DMS153 (cell line): Measurements from ENCODE around the gene BARHL1.
A peak's percentile ranks its signal among the peaks of the same experiment; 100 is the strongest.
"Not testable (repeated sequence)": the region's sequence is repeated elsewhere in the genome, so short reads cannot be mapped to it uniquely, and the experiment has no call there.

Experiments used
- DNase-seq: peaks from one replicate; lab custom pipeline; 2025; lab: John Stamatoyannopoulos, UW

Gene BARHL1

DNA sequence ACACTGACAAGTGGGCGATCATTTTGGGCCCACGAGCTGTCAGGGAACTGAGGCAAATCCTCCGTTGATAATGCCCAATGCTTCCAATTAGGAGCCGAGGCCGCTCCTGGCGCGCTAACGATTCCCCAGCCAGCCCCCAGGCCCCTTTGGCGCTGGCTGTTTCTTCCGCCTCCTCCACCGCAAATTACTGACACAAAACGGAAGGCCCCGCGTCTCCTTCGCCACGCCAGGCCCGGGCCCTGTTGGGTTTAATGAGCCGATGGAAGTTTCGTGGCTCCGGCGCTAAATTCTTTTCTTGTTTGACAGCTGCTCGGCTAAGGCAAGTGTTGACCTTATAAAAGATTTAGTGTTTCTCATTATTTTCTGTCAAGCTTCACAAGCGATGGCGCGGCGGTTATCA lies 25.7 kb upstream of the BARHL1 start:
- no peak for DNase-seq

DNA sequence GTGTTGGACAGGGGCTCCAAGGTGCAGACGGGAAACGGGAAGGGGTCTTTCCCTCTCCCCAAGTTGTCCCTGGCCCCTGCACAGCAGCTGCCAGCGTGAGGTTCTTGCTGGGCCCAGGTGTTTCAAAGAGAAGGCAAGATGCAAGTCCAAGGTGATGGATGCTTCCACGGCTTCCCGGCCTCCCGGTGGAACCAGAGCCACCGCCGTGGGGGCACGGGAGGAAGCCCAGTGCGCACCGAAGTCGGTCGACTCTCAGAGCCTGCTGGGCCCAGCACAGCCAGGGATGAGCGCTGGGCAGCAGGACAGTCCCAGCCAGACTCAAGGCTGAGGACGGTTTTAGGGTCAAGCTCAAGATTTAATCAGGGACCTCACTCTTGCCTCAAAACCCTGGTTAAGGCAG lies 25.2 kb upstream of the BARHL1 start:
- DNase-seq = no peak

DNA sequence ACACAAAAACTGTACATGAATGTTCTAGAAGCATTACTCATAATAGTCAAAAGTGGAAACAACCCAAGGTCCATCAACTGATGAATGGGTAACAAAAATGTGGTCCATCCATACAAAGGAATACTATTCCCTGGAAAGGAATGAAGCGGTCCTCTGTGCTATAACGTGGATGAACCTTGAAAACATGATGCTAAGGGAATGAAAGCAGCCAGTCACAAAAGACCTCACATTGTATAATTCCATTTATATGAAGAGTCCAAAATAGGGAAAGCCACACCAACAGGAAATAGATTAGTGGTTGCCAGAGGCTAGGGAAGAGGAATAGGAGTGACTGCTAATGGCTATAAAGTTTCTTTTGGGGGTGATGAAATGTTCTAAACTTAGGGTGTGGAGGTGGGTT lies 22.7 kb upstream of the BARHL1 start:
- DNase-seq = no peak

DNA sequence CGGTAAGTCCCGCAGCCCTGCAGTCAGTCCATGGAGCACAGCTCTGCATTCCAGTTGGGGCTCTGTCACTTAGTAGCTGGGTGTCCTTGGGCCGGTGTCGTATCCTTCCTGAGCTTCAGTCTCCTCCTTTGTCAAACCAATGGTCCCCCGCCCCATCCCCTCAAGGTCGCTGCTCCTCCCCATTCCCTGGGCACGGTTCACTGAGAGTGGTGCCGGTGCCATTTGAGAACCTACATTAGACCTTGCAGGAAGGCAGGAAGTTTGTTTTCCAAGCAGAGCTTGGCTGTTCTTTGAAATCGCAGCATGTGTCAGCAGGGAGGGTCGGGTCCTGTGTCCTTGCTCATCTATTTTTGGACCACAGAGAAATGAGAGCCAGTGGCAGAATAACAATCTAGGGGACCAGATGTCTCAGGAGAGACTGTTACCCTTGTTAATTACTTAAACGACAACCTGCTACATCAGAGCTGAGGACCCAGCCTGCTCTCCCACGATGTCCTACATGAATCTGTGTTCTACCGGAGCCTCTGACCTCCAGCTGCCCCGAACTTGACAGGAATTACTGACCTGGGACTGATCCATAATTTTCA lies 21.7 kb upstream of the BARHL1 start:
- no peak for DNase-seq

DNA sequence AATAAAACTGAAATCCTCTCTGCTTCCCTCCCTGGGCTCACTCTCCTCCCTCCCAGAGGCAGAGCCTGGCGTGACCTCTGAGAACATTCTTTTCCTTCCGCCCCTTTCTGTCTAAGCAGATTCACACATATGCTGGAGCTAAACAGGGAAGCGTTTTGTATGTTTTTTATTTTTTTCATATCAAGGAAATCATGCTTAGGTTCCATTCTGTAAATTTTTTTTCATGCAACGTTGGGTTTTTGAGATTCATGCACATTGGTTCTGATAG lies 20.2 kb upstream of the BARHL1 start:
- no peak for DNase-seq

DNA sequence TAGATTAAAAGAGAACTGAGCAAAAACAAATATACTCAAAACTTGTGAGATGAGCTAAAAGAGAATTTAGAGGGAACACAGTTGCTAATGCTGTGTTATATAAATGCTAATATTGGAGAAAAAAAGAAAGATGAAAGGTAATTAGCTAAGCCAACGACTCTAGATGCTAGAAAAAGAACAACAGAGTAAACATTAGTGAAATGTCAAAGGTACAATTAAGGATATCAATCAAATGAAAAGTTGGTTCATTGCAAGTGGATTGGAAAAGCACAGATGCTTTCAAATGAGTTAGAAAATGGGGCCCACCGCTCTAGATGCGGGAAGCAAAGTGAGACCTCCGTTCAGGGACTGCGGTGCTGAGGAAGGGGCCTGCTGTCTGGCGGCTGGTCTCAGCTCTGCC lies 17.9 kb upstream of the BARHL1 start:
- DNase-seq = no peak

DNA sequence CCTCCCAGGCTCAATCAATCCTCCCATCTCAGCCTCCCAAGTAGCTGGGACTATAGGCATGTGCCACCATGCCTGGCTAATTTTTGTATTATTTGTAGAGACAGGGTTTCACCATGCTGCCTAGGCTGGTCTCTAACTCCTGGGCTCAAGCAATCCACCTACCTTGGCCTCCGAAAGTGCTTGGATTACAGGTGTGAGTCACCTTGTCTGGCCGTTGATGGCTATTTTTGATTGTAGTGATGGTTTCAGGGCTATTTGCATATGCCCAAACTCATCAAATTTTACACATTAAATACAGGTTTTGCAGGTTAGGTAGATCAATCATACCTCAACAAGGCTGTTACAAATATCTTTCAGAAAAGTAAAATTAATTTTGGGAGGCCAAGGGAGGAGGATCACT lies 13.6 kb upstream of the BARHL1 start:
- not testable (repeated sequence) for DNase-seq

DNA sequence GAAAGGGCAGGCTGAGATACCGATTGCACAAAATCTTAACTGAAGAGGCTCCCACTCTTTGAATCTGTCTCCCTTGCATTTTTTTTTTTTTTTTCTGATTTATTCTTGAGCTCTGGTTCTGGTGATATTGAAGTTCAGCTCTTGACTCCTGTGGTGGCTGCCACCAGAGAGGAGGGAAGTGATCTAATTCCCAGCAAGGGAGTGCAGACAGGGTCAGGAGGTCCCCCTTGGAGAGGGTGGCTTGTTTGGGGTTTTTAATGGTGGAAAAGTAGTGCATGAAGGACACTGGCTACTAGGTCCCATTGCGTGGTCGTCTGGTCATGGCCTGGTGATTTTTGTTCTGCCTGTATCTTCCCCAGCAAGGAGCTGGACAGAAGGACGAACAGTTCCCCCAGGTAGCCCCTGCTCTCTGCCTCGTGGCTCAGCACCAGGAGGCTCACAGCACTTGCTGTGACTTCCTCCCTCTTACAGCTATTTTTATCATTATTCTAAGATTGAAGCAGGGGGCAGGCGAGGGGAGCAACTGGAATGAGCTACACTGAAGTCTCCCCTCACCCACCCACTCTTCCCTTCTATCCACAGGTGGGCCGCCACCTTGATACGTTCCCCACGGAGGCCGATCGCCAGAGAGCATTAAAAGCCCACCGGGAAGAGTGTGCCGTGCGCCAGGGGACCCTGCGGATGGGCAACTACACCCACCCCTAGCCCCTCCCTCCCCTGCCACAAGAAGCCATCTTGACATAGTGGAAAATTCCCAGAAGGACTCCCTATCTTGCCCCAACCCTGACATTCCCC lies 10.4 kb upstream of the BARHL1 start:
- DNase-seq = no peak

DNA sequence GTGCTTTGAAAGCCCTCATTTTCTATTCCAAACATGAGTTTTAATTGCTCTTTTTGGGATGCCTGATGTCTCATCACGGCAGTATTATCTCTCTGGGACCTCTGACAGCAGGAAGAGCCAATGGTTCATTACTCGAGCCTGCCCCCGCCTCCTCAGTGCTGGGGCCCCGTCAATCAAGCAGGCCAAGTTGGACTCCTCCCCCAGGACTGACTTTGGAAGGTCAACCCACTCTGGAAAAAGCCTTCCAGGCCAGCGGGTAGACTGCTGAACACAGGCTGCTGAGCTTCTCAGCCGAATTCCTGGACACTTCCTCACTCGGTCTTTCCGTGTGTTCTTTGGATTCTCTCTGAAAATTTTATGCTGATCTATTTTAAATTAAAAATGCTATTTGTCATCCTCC lies 9.5 kb upstream of the BARHL1 start:
- DNase-seq = no peak

DNA sequence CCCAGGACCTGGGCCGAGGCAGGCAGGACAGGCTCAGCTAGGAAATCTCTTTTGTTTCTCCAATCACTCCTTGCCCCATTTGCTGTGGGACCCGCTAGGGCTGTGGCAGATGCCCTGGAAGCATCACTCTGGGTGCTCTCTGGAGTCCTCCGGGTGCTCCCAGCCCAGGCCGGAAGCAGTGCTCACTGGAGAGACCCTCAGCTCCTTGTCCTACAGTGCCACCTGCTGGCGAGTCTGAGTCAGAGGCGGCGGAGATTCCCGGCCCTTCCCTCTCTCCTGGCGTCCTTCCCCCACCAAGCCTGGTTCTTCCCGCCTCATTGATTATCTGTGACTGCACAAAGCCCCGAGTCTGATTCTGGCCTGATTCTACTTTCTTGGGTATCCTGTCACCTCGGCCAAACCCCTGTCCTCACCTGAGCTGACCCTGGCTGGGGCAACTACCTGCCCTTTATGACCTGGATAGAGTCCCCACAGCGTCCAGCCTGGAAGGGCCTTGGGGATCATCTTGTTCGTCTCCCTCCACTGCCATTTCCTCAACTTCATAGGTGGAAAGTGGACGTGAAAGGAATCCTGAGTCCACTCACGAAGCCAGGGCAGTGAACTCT lies 7.3 kb upstream of the BARHL1 start:
- DNase-seq = peak; percentile 53

DNA sequence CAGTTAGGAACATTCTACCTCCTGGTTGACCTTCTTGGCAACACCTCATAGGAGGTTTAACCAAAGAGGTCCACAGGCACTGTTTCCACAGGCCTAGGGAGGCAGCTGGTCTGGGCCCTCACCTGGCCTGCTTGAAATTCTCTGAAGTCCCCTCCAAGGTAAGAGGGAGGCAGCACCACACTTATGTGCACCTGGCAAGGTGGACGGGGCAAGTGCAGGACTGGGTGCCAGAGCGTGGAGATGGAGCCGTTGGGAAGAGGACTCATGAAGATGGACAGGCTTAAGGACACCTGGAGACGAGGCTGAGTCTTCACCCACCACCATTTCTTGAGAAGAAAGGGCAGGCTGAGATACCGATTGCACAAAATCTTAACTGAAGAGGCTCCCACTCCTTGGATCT lies 6.6 kb upstream of the BARHL1 start:
- no peak for DNase-seq

DNA sequence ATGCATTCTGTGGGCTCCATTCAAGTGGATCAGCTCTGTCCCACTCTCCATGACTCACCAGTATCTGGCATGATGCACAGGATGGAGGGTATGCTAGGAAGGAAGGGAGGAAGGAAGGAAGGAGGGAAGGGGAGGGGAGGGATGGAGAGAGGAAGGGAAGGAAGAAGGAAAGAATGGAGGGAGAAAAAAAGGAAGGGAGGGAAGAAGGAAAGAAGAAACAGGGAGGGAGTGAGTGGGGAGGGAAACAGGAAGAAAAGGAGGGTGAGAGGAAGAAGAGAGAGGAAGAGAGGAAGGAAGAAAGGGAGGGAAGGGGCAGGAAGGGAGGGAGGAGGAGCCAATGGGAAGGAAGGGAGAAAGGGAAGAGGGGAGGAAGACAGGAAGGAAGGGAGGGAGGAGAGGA lies 5.3 kb upstream of the BARHL1 start:
- no peak for DNase-seq

DNA sequence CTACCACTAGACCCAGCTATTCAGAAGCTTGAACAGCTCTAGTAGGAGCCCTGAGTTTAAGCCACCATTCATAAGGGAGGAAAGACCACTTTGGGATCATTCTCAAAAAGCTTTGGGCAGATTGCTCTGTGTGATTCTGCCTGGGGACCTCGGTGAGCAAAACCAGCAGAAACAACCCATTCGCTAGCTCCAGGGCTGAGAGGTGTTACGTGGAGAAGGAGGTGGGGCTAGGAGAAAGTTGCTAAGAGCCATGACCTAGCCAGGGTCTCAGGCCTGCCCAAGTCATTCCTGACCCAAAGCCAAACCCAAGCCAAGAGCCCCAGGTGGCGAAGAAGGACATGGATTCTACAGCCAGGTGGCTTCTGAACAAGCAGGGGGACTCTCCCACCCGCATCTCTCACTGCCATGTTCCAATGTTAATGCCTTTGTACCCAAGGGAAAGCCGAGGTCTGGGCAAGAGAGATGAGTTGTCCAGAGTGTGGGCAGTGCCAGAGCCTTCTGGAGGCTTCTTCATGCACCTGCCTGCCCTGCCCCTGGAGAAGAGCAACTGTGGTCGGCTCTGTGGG lies 4.0 kb upstream of the BARHL1 start:
- DNase-seq = no peak

DNA sequence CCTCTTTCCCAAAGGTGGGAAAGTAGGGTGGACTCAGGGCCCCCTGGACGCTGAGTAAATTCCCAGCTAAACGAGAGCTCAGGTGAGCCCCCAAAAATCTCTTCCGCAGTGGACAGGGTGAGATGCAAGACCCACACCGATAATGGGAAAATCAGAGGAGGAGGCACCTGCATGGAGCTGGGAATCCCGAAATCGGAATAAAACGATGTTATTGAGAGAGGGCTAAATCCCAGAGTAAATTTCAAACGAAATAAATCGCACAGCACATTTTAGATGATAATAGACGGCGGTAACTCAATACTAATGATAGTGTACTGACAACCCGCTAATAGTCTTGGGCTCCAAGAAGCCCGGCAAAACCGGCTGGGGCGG lies 3.0 kb upstream of the BARHL1 start:
- no peak for DNase-seq

DNA sequence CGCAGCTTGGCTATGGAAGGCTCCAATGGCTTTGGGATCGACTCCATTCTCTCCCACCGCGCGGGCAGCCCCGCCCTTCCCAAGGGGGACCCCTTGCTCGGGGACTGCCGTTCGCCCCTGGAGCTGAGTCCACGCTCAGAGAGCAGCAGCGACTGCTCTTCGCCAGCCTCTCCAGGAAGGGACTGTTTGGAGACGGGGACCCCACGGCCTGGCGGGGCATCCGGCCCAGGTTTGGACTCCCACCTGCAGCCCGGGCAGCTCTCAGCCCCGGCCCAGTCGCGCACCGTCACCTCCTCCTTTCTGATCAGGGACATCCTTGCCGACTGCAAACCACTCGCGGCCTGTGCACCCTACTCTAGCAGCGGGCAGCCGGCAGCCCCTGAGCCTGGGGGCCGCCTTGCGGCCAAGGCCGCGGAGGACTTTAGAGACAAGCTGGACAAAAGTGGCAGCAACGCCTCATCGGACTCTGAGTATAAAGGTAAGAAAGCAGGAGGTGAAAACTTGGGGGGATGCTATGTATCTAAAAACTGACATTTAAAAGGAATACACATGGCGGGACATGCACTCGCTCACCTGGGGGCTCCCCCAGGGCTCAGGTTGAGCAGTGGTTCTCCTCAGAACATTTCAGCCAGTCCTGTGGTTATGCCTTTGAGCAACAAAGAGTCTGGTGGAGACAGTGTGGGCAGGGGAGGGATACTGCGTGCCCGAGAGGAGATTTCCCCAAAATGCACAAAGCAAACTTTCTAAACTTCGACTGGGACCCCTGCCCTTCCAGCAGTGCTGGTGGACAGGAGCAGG lies 579 bp downstream of the BARHL1 start:
- no peak for DNase-seq

DNA sequence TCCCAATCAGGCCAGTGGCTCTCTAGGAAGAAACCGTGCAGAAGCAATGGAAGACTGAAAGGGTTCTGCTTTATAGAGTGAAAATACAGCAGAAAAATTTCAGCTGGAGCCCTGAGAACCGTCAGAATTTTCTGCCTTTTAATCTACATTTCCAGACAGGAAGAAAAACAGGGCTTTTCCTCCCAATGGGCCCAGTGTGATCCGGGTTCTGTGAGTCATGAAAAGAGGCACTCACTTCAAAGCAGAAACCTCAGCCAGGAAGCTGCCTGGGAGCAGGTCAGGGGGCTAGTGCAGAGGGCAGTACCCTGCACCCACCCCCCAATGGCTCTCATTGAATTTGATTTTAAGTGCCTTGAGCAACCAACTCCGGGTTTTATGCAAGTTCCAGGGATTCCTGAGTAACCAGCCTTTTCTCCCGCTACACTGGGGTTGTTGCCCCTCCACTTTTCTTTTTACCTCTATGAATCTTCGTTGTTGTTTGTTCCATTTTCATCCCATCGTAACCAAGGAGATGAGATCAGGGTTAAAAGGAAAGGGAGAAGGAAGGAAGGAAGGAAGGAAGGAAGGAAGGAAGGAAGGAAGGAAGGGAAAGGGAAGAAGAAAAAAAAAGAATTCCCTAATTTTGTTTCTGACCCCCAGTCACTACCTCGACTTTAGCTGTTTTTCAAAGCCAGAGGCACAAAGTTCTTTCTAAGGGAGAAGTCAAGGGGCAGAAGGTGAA lies 1.3 kb downstream of the BARHL1 start:
- no peak for DNase-seq

DNA sequence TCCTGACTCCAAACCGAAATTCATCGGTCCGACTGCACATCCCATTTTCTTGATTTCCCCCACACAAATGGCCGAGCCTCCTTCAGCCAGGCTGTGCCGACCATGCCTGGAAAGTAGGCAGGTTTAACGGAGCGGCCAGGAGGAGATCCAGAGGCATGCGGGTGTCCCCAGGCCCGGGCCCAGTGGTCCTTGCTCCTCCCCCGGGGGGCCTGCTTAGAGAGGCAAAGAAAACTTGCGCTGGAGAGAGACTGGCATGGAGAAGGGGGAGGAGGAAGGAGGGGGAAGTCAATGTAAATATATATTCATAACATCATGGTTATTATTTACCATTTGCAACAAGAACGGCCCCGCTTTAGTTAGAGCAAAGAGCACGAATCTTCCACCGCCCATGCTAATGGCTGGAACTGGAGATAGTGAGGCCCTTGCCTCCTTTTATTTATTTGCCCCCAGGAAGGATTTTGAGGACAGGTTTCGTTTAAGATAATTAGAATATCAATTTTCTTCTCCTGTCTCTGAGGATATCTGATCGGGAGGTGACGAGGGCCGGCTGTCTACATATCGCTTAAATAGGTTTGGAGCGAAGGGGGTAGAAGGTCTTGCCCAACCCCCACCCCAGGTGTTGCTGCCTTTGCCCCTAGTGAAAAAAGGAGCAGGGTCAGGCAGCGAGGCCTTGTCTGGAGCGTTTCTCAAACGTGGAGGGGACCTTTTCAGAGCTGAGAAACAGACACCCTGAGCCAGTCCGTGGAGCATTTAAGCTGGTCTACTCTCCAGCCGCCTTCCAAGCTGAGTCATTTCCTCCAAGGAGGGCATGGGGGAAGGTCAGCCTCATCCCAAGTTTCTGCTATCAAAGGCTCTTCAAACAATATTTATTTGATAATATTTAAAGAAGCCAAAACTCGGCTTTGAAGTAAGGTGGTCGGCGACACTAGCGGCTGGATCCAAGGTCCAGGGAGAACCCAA lies 2.5 kb downstream of the BARHL1 start:
- no peak for DNase-seq

DNA sequence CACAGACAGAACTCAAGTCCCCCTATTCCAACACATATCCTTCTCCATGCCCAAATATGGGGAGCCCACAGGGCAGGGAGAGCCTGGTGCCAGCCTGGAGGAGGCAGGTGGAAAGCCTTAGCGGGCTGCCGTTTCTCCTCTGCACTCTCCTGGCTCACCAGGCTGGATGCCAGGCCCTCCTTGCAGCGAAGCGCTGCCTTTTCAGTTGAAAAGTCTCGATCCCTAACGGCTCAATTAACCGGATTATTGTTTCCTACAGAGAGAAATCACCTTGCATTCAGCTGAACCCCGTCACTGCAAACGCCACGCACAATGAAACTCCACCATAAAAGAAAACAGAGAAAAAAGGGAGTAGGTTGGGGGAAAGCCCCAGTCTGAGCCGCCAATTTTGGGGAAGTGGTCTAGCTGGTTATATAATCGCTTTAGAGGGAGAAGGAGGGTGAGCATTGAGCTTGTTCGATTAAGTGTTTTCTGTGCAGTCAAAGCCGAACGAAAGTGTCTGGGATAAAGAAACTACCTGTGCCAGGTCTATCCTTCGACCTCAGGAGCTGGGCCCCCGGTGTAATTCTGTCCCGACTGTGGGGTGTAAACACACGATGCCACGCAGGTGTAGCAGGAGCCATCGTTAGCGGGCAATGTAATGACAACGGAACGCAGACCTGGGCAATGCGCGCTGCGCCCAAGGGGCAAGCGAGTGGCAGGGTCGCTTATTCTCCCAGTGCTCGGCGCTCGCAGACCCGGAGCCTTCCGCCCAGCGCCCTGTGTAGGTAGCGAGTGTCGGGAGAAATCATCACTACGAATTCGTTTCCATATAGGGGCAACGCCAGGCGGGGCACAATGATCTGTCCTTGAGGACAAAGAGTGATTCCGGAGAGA lies 3.8 kb downstream of the BARHL1 start:
- no peak for DNase-seq

DNA sequence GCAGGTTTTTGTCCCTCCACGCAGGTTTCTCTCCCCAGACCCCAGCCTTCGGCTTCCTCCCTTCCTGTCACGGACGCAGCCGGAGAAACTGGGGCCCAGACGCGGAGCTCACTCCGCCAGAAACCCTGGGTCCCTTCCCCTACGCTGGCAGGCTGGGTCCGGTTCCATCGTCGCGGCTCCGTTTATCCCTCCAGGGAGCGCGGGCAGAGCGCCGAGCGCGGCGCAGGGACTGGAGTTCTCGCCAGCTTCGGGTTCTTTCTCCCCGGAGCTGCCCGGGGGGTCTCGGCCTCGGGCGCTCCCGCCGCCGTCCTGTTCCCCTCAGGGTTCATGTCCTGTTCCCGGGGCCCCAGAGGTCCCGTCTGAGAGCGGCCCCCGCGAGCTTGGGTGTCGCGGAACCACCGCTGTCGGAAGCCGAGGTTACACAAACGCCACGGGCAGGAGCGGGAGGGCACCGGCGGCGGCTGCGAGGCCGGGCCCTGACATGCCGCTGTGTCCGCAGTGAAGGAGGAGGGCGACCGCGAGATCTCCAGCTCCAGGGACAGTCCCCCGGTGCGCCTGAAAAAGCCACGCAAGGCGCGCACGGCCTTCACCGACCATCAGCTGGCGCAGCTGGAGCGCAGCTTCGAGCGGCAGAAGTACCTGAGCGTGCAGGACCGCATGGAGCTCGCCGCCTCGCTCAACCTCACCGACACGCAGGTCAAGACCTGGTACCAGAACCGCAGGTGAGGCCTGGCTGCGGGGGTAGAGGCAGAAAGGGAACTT lies 4.6 kb downstream of the BARHL1 start:
- no peak for DNase-seq
